Measurements from ENCODE around the gene PES1. TPM values are rescaled to one million over a fixed set of nuclear protein-coding genes. Genes with fewer than 3 reads are reported as not detected.
"Not testable (repeated sequence)": the region's sequence is repeated elsewhere in the genome, so short reads cannot be mapped to it uniquely, and the experiment has no call there.

The PES1 gene
- total RNA-seq, 1 donor from 2014 or later, result 61.1 TPM

GRCh38 chr22:30555282-30556210, 36.2 kb downstream of the PES1 start:
- no peak for DNase-seq (ENCODE audit: low read depth in 2 of 2)

GRCh38 chr22:30553971-30554370, 37.7 kb downstream of the PES1 start:
- no peak for DNase-seq (ENCODE audit: low read depth in 2 of 2)

GRCh38 chr22:30552719-30553118, 39.0 kb downstream of the PES1 start:
- DNase-seq (ENCODE audit: low read depth in 2 of 2), result no peak

GRCh38 chr22:30551813-30552212, 39.9 kb downstream of the PES1 start:
- not testable (repeated sequence) for DNase-seq (ENCODE audit: low read depth in 2 of 2)

GRCh38 chr22:30547188-30547587, 44.5 kb downstream of the PES1 start:
- no peak for DNase-seq (ENCODE audit: low read depth in 2 of 2)

- DNase-seq (ENCODE audit: low read depth in 2 of 2), result no peak
Measured at GRCh38 chr22:30546616-30547015, 45.1 kb downstream of the PES1 start, which contains the start of gene SEC14L6. Gene SEC14L6 (minus strand): TSS chr22:30546741. CDS start chr22:30546682, 59 bp downstream.

GRCh38 chr22:30542811-30543188, 48.9 kb downstream of the PES1 start:
- DNase-seq (ENCODE audit: low read depth in 2 of 2), result no peak

GRCh38 chr22:30541961-30542810, 49.5 kb downstream of the PES1 start:
- peak in 1 of 2 donors; percentile 15 for DNase-seq (ENCODE audit: low read depth in 2 of 2)

GRCh38 chr22:30541511-30541910, 50.2 kb downstream of the PES1 start:
- not testable (repeated sequence) for DNase-seq (ENCODE audit: low read depth in 2 of 2)

- no peak for DNase-seq (ENCODE audit: low read depth in 2 of 2)
Measured at GRCh38 chr22:30539368-30539767, 52.3 kb downstream of the PES1 start.

GRCh38 chr22:30538280-30538679, 53.4 kb downstream of the PES1 start:
- DNase-seq (ENCODE audit: low read depth in 2 of 2), result no peak

- no peak for DNase-seq (ENCODE audit: low read depth in 2 of 2)
Measured at GRCh38 chr22:30537083-30537731, 54.5 kb downstream of the PES1 start.

- no peak for DNase-seq (ENCODE audit: low read depth in 2 of 2)
Measured at GRCh38 chr22:30535182-30535581, 56.5 kb downstream of the PES1 start.

GRCh38 chr22:30531651-30532608, 59.8 kb downstream of the PES1 start:
- DNase-seq (ENCODE audit: low read depth in 2 of 2), result no peak

- no peak for DNase-seq (ENCODE audit: low read depth in 2 of 2)
Measured at GRCh38 chr22:30526656-30527055, 65.1 kb downstream of the PES1 start.

Other genes with a start within 250 kb of the PES1 start
- gene SF3A1, start 235.0 kb downstream of the PES1 start, total RNA-seq, result 14.6 and 15.5 TPM in 2 replicates
- gene CCDC157, start 234.9 kb downstream of the PES1 start, total RNA-seq, result 1.1 and 1.4 TPM in 2 replicates
- gene RNF215, start 204.5 kb downstream of the PES1 start, total RNA-seq, result 12.0 and 23.8 TPM in 2 replicates
- gene SEC14L2, start 194.9 kb downstream of the PES1 start, total RNA-seq, result 7.8 and 8.1 TPM in 2 replicates
- gene MTFP1, start 166.1 kb downstream of the PES1 start, total RNA-seq, result 17.7 and 24.0 TPM in 2 replicates
- gene SEC14L3, start 119.9 kb downstream of the PES1 start, total RNA-seq, result not detected in 2 replicates
- gene SEC14L4, start 86.2 kb downstream of the PES1 start, total RNA-seq, result not detected in 2 replicates
- not detected in 2 replicates for gene SEC14L6, start 45.2 kb downstream of the PES1 start, total RNA-seq
- under 0.01 TPM in 1 of 2 replicates, not detected in the other for gene GAL3ST1, start 17.2 kb downstream of the PES1 start, total RNA-seq
- 9.5 and 29.9 TPM in 2 replicates for gene TCN2, start 15.3 kb upstream of the PES1 start, total RNA-seq
- 17.2 and 22.8 TPM in 2 replicates for gene SLC35E4, start 43.9 kb upstream of the PES1 start, total RNA-seq
- 8.3 and 8.9 TPM in 2 replicates for gene DUSP18, start 76.0 kb upstream of the PES1 start, total RNA-seq
- 10.5 and 15.9 TPM in 2 replicates for gene OSBP2, start 103.0 kb upstream of the PES1 start, total RNA-seq